ENCODE results near the gene ATXN10.
"Not testable (repeated sequence)": the region's sequence is repeated elsewhere in the genome, so short reads cannot be mapped to it uniquely, and the experiment has no call there.

The ATXN10 gene

GRCh38 chr22:45682064-45682463, 10.4 kb downstream of the ATXN10 start:
- Histone ChIP-seq H3K4me1 (ENCODE audit: control insufficient read depth, insufficient read depth, low read length) (peaks cover 50% of the 10 kb centered on the region), H3K9ac (ENCODE audit: low read depth, low read length) (no peak overlapping the region), H3K36me3 (ENCODE audit: control insufficient read depth, insufficient read depth, low read length) (no peaks in the 10 kb centered on the region), H3K9me3 (ENCODE audit: control insufficient read depth, insufficient read depth, low read length) (no peaks in the 10 kb centered on the region), H3K4me3 (ENCODE audit: low read depth, low read length) (no peak overlapping the region), H3K27me3 (ENCODE audit: control insufficient read depth, insufficient read depth, low read length) (no peaks in the 10 kb centered on the region), H3K27ac (ENCODE audit: low read depth, low read length) (no peak overlapping the region)

GRCh38 chr22:45682773-45683172, 11.1 kb downstream of the ATXN10 start:
- H3K27ac ChIP-seq (ENCODE audit: low read depth, low read length); H3K27me3 ChIP-seq (ENCODE audit: control insufficient read depth, insufficient read depth, low read length); H3K9me3 ChIP-seq (ENCODE audit: control insufficient read depth, insufficient read depth, low read length); H3K9ac ChIP-seq (ENCODE audit: low read depth, low read length); H3K36me3 ChIP-seq (ENCODE audit: control insufficient read depth, insufficient read depth, low read length); H3K4me3 ChIP-seq (ENCODE audit: low read depth, low read length): not testable (repeated sequence)
- peaks cover 54% of the 10 kb centered on the region for H3K4me1 ChIP-seq (ENCODE audit: control insufficient read depth, insufficient read depth, low read length)

GRCh38 chr22:45683248-45683647, 11.6 kb downstream of the ATXN10 start:
- H3K27me3 ChIP-seq (ENCODE audit: control insufficient read depth, insufficient read depth, low read length), result no peaks in the 10 kb centered on the region
- no peaks in the 10 kb centered on the region for H3K36me3 ChIP-seq (ENCODE audit: control insufficient read depth, insufficient read depth, low read length)
- H3K4me3 ChIP-seq (ENCODE audit: low read depth, low read length), result no peak overlapping the region
- peaks cover 52% of the 10 kb centered on the region for H3K4me1 ChIP-seq (ENCODE audit: control insufficient read depth, insufficient read depth, low read length)
- no peaks in the 10 kb centered on the region for H3K9me3 ChIP-seq (ENCODE audit: control insufficient read depth, insufficient read depth, low read length)
- H3K27ac ChIP-seq (ENCODE audit: low read depth, low read length), result no peak overlapping the region
- H3K9ac ChIP-seq (ENCODE audit: low read depth, low read length), result no peak overlapping the region

GRCh38 chr22:45683680-45684079, 12.0 kb downstream of the ATXN10 start:
- Histone ChIP-seq H3K36me3 (ENCODE audit: control insufficient read depth, insufficient read depth, low read length) (no peaks in the 10 kb centered on the region), H3K4me3 (ENCODE audit: low read depth, low read length) (no peak overlapping the region), H3K27me3 (ENCODE audit: control insufficient read depth, insufficient read depth, low read length) (no peaks in the 10 kb centered on the region), H3K9me3 (ENCODE audit: control insufficient read depth, insufficient read depth, low read length) (no peaks in the 10 kb centered on the region), H3K9ac (ENCODE audit: low read depth, low read length) (no peak overlapping the region), H3K4me1 (ENCODE audit: control insufficient read depth, insufficient read depth, low read length) (peaks cover 47% of the 10 kb centered on the region), H3K27ac (ENCODE audit: low read depth, low read length) (no peak overlapping the region)

- Histone ChIP-seq H3K4me1 (ENCODE audit: control insufficient read depth, insufficient read depth, low read length) (peaks cover 47% of the 10 kb centered on the region), H3K9ac (ENCODE audit: low read depth, low read length) (no peak overlapping the region), H3K27me3 (ENCODE audit: control insufficient read depth, insufficient read depth, low read length) (no peaks in the 10 kb centered on the region), H3K27ac (ENCODE audit: low read depth, low read length) (no peak overlapping the region), H3K36me3 (ENCODE audit: control insufficient read depth, insufficient read depth, low read length) (peaks cover 3% of the 10 kb centered on the region; the same call in 1 of the 2 replicates), H3K4me3 (ENCODE audit: low read depth, low read length) (no peak overlapping the region), H3K9me3 (ENCODE audit: control insufficient read depth, insufficient read depth, low read length) (no peaks in the 10 kb centered on the region)
Measured at GRCh38 chr22:45684169-45684568, 12.5 kb downstream of the ATXN10 start.

- Histone ChIP-seq H3K4me1 (ENCODE audit: control insufficient read depth, insufficient read depth, low read length) (peaks cover 47% of the 10 kb centered on the region), H3K4me3 (ENCODE audit: low read depth, low read length) (no peak overlapping the region), H3K36me3 (ENCODE audit: control insufficient read depth, insufficient read depth, low read length) (peaks cover 11% of the 10 kb centered on the region; the same call in 1 of the 2 replicates), H3K9ac (ENCODE audit: low read depth, low read length) (no peak overlapping the region), H3K27ac (ENCODE audit: low read depth, low read length) (no peak overlapping the region), H3K9me3 (ENCODE audit: control insufficient read depth, insufficient read depth, low read length) (no peaks in the 10 kb centered on the region), H3K27me3 (ENCODE audit: control insufficient read depth, insufficient read depth, low read length) (no peaks in the 10 kb centered on the region)
Measured at GRCh38 chr22:45684752-45685574, 13.3 kb downstream of the ATXN10 start.

- no peak overlapping the region for H3K27ac ChIP-seq (ENCODE audit: low read depth, low read length)
- no peak overlapping the region for H3K4me3 ChIP-seq (ENCODE audit: low read depth, low read length)
- H3K9ac ChIP-seq (ENCODE audit: low read depth, low read length), result no peak overlapping the region
- no peaks in the 10 kb centered on the region for H3K27me3 ChIP-seq (ENCODE audit: control insufficient read depth, insufficient read depth, low read length)
- no peaks in the 10 kb centered on the region for H3K9me3 ChIP-seq (ENCODE audit: control insufficient read depth, insufficient read depth, low read length)
- H3K36me3 ChIP-seq (ENCODE audit: control insufficient read depth, insufficient read depth, low read length), result peaks cover 21% of the 10 kb centered on the region
- H3K4me1 ChIP-seq (ENCODE audit: control insufficient read depth, insufficient read depth, low read length), result peaks cover 42% of the 10 kb centered on the region
Measured at GRCh38 chr22:45686004-45686403, 14.4 kb downstream of the ATXN10 start.

- Histone ChIP-seq H3K4me3 (ENCODE audit: low read depth, low read length) (no peak overlapping the region), H3K27ac (ENCODE audit: low read depth, low read length) (no peak overlapping the region), H3K36me3 (ENCODE audit: control insufficient read depth, insufficient read depth, low read length) (peaks cover 27% of the 10 kb centered on the region), H3K27me3 (ENCODE audit: control insufficient read depth, insufficient read depth, low read length) (no peaks in the 10 kb centered on the region), H3K9me3 (ENCODE audit: control insufficient read depth, insufficient read depth, low read length) (no peaks in the 10 kb centered on the region), H3K4me1 (ENCODE audit: control insufficient read depth, insufficient read depth, low read length) (peaks cover 40% of the 10 kb centered on the region), H3K9ac (ENCODE audit: low read depth, low read length) (no peak overlapping the region)
Measured at GRCh38 chr22:45686836-45687235, 15.2 kb downstream of the ATXN10 start.

GRCh38 chr22:45688600-45689080, 17.0 kb downstream of the ATXN10 start:
- H3K9me3 ChIP-seq (ENCODE audit: control insufficient read depth, insufficient read depth, low read length), result no peaks in the 10 kb centered on the region
- no peaks in the 10 kb centered on the region for H3K27me3 ChIP-seq (ENCODE audit: control insufficient read depth, insufficient read depth, low read length)
- H3K36me3 ChIP-seq (ENCODE audit: control insufficient read depth, insufficient read depth, low read length), result peaks cover 44% of the 10 kb centered on the region
- H3K4me3 ChIP-seq (ENCODE audit: low read depth, low read length), result no peak overlapping the region
- no peak overlapping the region for H3K27ac ChIP-seq (ENCODE audit: low read depth, low read length)
- H3K4me1 ChIP-seq (ENCODE audit: control insufficient read depth, insufficient read depth, low read length), result peaks cover 35% of the 10 kb centered on the region
- H3K9ac ChIP-seq (ENCODE audit: low read depth, low read length), result no peak overlapping the region

- Histone ChIP-seq H3K4me1 (ENCODE audit: control insufficient read depth, insufficient read depth, low read length) (peaks cover 31% of the 10 kb centered on the region), H3K4me3 (ENCODE audit: low read depth, low read length) (no peak overlapping the region), H3K27me3 (ENCODE audit: control insufficient read depth, insufficient read depth, low read length) (no peaks in the 10 kb centered on the region), H3K27ac (ENCODE audit: low read depth, low read length) (no peak overlapping the region), H3K9me3 (ENCODE audit: control insufficient read depth, insufficient read depth, low read length) (no peaks in the 10 kb centered on the region), H3K9ac (ENCODE audit: low read depth, low read length) (no peak overlapping the region), H3K36me3 (ENCODE audit: control insufficient read depth, insufficient read depth, low read length) (peaks cover 49% of the 10 kb centered on the region)
Measured at GRCh38 chr22:45689211-45689610, 17.6 kb downstream of the ATXN10 start.

GRCh38 chr22:45690008-45690407, 18.4 kb downstream of the ATXN10 start:
- Histone ChIP-seq H3K4me3 (ENCODE audit: low read depth, low read length) (no peak overlapping the region), H3K36me3 (ENCODE audit: control insufficient read depth, insufficient read depth, low read length) (peaks cover 53% of the 10 kb centered on the region), H3K9ac (ENCODE audit: low read depth, low read length) (no peak overlapping the region), H3K9me3 (ENCODE audit: control insufficient read depth, insufficient read depth, low read length) (no peaks in the 10 kb centered on the region), H3K27me3 (ENCODE audit: control insufficient read depth, insufficient read depth, low read length) (no peaks in the 10 kb centered on the region), H3K27ac (ENCODE audit: low read depth, low read length) (no peak overlapping the region), H3K4me1 (ENCODE audit: control insufficient read depth, insufficient read depth, low read length) (peaks cover 23% of the 10 kb centered on the region)
